ENCODE measurements around the gene RIPPLY3. TPM values are rescaled to one million over a fixed set of nuclear protein-coding genes. Genes with fewer than 3 reads are reported as not detected.

RIPPLY3 gene
- total and polyA plus RNA-seq, 5 donors from 2014 or later, result not detected

DNA sequence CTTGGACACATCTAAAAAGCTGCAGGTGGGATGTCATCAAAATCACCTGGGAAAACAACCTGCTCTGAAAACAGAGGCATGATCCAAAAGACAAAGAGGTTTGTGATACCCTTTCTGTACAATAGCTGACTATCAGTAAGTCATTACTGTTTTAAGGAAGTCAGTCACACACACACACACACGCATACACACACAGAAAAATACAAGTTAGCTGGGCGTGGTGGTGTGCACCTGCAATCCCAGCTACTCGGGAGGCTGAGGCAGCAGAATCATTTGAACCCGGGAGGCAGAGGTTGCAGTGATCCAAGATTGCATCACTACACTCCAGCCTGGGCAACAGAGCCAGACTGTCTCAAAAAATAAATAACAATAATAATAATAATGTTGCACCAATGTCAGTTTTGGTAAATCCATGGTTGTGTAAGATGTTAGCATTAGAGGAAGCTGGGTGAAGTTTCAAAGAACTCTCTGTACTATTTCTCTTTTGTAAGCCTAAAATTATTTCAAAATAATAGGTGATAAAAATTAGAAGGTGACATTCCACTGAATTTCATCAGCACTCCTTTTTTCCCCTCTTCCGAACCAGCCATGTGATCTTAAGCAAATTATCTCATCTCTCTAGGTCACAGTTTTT lies 30.2 kb upstream of the RIPPLY3 start:
- H3K4me3 Mint-ChIP-seq, result no peak overlapping the region
- H3K27me3 ChIP-seq (ENCODE audit: control insufficient read depth, insufficient read depth, low read length), result peaks cover 3% of the 10 kb centered on the region
- H3K4me1 Mint-ChIP-seq, result peaks cover 7 to 26% (median 14%) of the 10 kb centered on the region in 4 donors
- DNase-seq (no peak), ATAC-seq (ENCODE audit: low read depth in 2 of 2) (no peak)
- H3K27ac ChIP-seq (ENCODE audit: insufficient read depth, low read length, poor library complexity, severe bottlenecking), result no peak overlapping the region
- H3K36me3 Mint-ChIP-seq, result no peaks in the 10 kb centered on the region
- H3K9me3 Mint-ChIP-seq, result no peaks in the 10 kb centered on the region
- no peak overlapping the region for H3K4me3 ChIP-seq (ENCODE audit: low read depth, low read length)
- H3K4me1 ChIP-seq (ENCODE audit: control insufficient read depth, insufficient read depth, low read length, poor library complexity, severe bottlenecking), result peaks cover 15% of the 10 kb centered on the region
- peak overlapping the region in 1 of 3 donors; percentile 49 for H3K27ac Mint-ChIP-seq
- H3K27me3 Mint-ChIP-seq, result peaks cover 28% of the 10 kb centered on the region
- no peaks in the 10 kb centered on the region for H3K9me3 ChIP-seq (ENCODE audit: control insufficient read depth in 2 of 2, low read length in 2 of 2)
- H3K36me3 ChIP-seq (ENCODE audit: control insufficient read depth, insufficient read depth, low read length), result no peaks in the 10 kb centered on the region

DNA sequence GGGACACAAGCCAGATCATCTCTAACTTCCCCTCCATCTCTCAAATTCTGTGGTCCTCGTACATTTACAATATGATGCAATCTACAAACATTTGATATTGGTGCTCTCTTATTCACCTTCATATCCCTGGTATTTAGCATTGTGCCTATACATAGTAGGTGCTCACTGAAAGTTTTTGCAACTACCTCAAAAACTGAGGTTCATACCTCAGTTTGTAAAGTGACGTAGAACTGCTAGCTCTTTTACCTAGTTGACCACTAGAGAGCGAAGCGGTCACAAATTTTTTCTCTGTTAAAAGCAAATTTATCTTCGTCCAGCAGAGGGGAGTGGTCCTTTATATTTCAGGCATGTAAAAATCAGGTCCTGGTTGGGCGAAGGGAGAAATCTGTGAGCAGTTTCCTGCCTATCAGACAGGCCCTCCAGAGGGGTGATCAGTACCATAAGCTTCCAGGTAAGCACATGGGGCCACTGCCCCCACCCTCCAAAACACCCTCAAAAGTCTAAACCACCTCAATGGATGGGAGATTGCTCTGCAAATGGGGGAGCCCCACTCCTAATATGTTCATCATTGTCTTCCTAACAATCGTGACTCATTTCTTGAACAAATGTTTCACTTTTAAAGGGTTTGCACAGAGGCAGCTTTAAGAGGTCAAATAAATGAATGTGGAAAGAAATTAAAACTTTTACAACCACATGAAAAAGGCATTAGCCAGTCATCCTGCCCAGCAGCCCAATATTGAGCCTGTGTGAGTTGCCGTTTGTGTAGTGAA lies 29.4 kb upstream of the RIPPLY3 start:
- no peak overlapping the region for H3K4me3 ChIP-seq (ENCODE audit: low read depth, low read length)
- H3K4me1 Mint-ChIP-seq, result peaks cover 7 to 29% (median 14%) of the 10 kb centered on the region in 4 donors
- H3K4me1 ChIP-seq (ENCODE audit: control insufficient read depth, insufficient read depth, low read length, poor library complexity, severe bottlenecking), result peaks cover 15% of the 10 kb centered on the region
- peak overlapping the region in 1 of 4 donors; percentile 42 for H3K4me3 Mint-ChIP-seq
- peaks cover 35% of the 10 kb centered on the region for H3K27me3 Mint-ChIP-seq
- no peaks in the 10 kb centered on the region for H3K9me3 Mint-ChIP-seq
- peak; percentile 55 to 75 for ATAC-seq (ENCODE audit: low read depth in 2 of 2)
- H3K27ac Mint-ChIP-seq, result peak overlapping the region in 1 of 3 donors; percentile 85
- H3K27ac ChIP-seq (ENCODE audit: insufficient read depth, low read length, poor library complexity, severe bottlenecking), result no peak overlapping the region
- H3K36me3 Mint-ChIP-seq, result no peaks in the 10 kb centered on the region
- H3K9me3 ChIP-seq (ENCODE audit: control insufficient read depth in 2 of 2, low read length in 2 of 2), result no peaks in the 10 kb centered on the region
- DNase-seq, result peak in 2 of 3 donors; percentile 50 to 72
- H3K27me3 ChIP-seq (ENCODE audit: control insufficient read depth, insufficient read depth, low read length), result peaks cover 3% of the 10 kb centered on the region
- no peaks in the 10 kb centered on the region for H3K36me3 ChIP-seq (ENCODE audit: control insufficient read depth, insufficient read depth, low read length)

DNA sequence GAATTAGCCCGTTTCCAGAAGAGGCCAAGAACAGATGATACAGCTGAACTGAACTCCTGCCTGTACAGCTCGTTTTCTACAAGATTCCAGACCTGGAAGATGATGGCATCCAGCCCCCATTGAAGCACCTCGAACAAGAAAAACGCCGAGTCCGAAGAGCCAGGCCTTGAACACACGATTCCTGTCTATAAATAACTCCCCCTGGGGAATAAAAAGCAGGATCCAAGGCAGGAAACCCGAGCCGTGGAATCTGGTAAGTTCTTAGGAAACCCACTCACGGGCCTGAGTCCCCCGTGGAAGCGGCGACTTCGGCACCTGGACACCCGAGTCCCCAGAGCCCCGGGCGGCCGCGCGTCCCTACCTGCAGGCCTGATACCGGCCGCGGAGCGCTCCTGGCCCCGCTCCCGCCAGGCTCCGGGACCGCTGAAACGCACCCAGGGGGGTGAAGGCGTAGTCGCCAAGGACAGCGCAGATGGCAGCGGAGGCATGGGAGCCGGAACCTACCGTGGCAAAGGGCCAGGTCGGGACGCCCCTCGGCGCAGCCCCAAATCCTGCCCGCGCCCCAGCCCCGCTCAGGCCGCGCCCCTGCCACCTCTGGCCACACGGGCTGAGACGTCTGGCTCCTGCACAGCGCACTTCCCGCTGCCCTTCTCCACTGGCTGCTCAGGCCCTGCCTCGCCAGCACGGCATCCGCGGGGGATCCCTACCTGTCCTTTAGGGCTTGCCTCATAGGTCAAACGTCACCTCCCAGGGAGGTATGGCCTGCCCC lies 26.0 kb upstream of the RIPPLY3 start:
- no peaks in the 10 kb centered on the region for H3K36me3 Mint-ChIP-seq
- peaks cover 7 to 29% (median 13%) of the 10 kb centered on the region in 4 donors for H3K4me1 Mint-ChIP-seq

GRCh38 chr21:36981049-36981391 lies 25.5 kb upstream of the RIPPLY3 start:
- Mint-ChIP-seq H3K4me3 (peak overlapping the region in 2 of 4 donors; percentile 58 to 85), H3K27me3 (peaks cover 38% of the 10 kb centered on the region), H3K27ac (peak overlapping the region in 1 of 3 donors; percentile 88), H3K36me3 (no peaks in the 10 kb centered on the region), H3K9me3 (no peaks in the 10 kb centered on the region), H3K4me1 (peaks cover 7 to 29% (median 14%) of the 10 kb centered on the region in 4 donors)
- H3K27me3 ChIP-seq (ENCODE audit: control insufficient read depth, insufficient read depth, low read length), result peaks cover 3% of the 10 kb centered on the region
- no peaks in the 10 kb centered on the region for H3K36me3 ChIP-seq (ENCODE audit: control insufficient read depth, insufficient read depth, low read length)
- H3K4me1 ChIP-seq (ENCODE audit: control insufficient read depth, insufficient read depth, low read length, poor library complexity, severe bottlenecking), result peaks cover 15% of the 10 kb centered on the region
- DNase-seq (no peak), ATAC-seq (ENCODE audit: low read depth in 2 of 2) (no peak)
- no peaks in the 10 kb centered on the region for H3K9me3 ChIP-seq (ENCODE audit: control insufficient read depth in 2 of 2, low read length in 2 of 2)
- no peak overlapping the region for H3K4me3 ChIP-seq (ENCODE audit: low read depth, low read length)
- no peak overlapping the region for H3K27ac ChIP-seq (ENCODE audit: insufficient read depth, low read length, poor library complexity, severe bottlenecking)

More for the DNA sequence above, 26.0 kb upstream of the RIPPLY3 start:
- DNase-seq (no peak), ATAC-seq (ENCODE audit: low read depth in 2 of 2) (peak in 1 of 2 donors; percentile 42)
- H3K36me3 ChIP-seq (ENCODE audit: control insufficient read depth, insufficient read depth, low read length), result no peaks in the 10 kb centered on the region
- H3K4me3 Mint-ChIP-seq, result peak overlapping the region in 2 of 4 donors; percentile 61 to 85
- H3K27me3 ChIP-seq (ENCODE audit: control insufficient read depth, insufficient read depth, low read length), result peaks cover 3% of the 10 kb centered on the region
- H3K9me3 ChIP-seq (ENCODE audit: control insufficient read depth in 2 of 2, low read length in 2 of 2), result no peaks in the 10 kb centered on the region
- H3K4me3 ChIP-seq (ENCODE audit: low read depth, low read length), result no peak overlapping the region
- H3K27ac ChIP-seq (ENCODE audit: insufficient read depth, low read length, poor library complexity, severe bottlenecking), result no peak overlapping the region
- H3K4me1 ChIP-seq (ENCODE audit: control insufficient read depth, insufficient read depth, low read length, poor library complexity, severe bottlenecking), result peaks cover 15% of the 10 kb centered on the region
- H3K9me3 Mint-ChIP-seq, result no peaks in the 10 kb centered on the region
- H3K27me3 Mint-ChIP-seq, result peaks cover 41% of the 10 kb centered on the region
- H3K27ac Mint-ChIP-seq, result peak overlapping the region in 1 of 3 donors; percentile 88

- Mint-ChIP-seq H3K4me1 (peaks cover 2 to 22% (median 7%) of the 10 kb centered on the region in 4 donors), H3K4me3 (peak overlapping the region in 1 of 4 donors; percentile 8), H3K27me3 (peaks cover 36% of the 10 kb centered on the region), H3K9me3 (no peaks in the 10 kb centered on the region), H3K36me3 (no peaks in the 10 kb centered on the region), H3K27ac (no peak overlapping the region)
- peaks cover 10% of the 10 kb centered on the region for H3K4me1 ChIP-seq (ENCODE audit: control insufficient read depth, insufficient read depth, low read length, poor library complexity, severe bottlenecking)
- DNase-seq, result no peak
- peaks cover 3% of the 10 kb centered on the region for H3K27me3 ChIP-seq (ENCODE audit: control insufficient read depth, insufficient read depth, low read length)
- no peaks in the 10 kb centered on the region for H3K36me3 ChIP-seq (ENCODE audit: control insufficient read depth, insufficient read depth, low read length)
- H3K27ac ChIP-seq (ENCODE audit: insufficient read depth, low read length, poor library complexity, severe bottlenecking), result no peak overlapping the region
- no peak overlapping the region for H3K4me3 ChIP-seq (ENCODE audit: low read depth, low read length)
- H3K9me3 ChIP-seq (ENCODE audit: control insufficient read depth in 2 of 2, low read length in 2 of 2), result no peaks in the 10 kb centered on the region
- no peak for ATAC-seq (ENCODE audit: low read depth in 2 of 2)
Measured at GRCh38 chr21:36981977-36982700, 24.4 kb upstream of the RIPPLY3 start.

GRCh38 chr21:36985751-36986594 lies 20.5 kb upstream of the RIPPLY3 start:
- peak overlapping the region in 2 of 3 donors; percentile 20 to 74 for H3K27ac Mint-ChIP-seq
- H3K36me3 Mint-ChIP-seq, result no peaks in the 10 kb centered on the region
- Histone ChIP-seq H3K27ac (ENCODE audit: insufficient read depth, low read length, poor library complexity, severe bottlenecking) (no peak overlapping the region), H3K4me3 (ENCODE audit: low read depth, low read length) (no peak overlapping the region), H3K4me1 (ENCODE audit: control insufficient read depth, insufficient read depth, low read length, poor library complexity, severe bottlenecking) (peaks cover 1% of the 10 kb centered on the region), H3K9me3 (ENCODE audit: control insufficient read depth in 2 of 2, low read length in 2 of 2) (no peaks in the 10 kb centered on the region), H3K27me3 (ENCODE audit: control insufficient read depth, insufficient read depth, low read length) (peaks cover 1% of the 10 kb centered on the region), H3K36me3 (ENCODE audit: control insufficient read depth, insufficient read depth, low read length) (no peaks in the 10 kb centered on the region)
- H3K4me3 Mint-ChIP-seq, result no peak overlapping the region
- peaks cover 22% of the 10 kb centered on the region for H3K27me3 Mint-ChIP-seq
- peaks cover 0 to 12% (median 5%) of the 10 kb centered on the region in 4 donors for H3K4me1 Mint-ChIP-seq
- no peak for ATAC-seq (ENCODE audit: low read depth in 2 of 2)
- DNase-seq, result no peak
- H3K9me3 Mint-ChIP-seq, result no peaks in the 10 kb centered on the region

All from CD4-positive, CD25-positive, alpha-beta regulatory T cell (primary cell).